ENCODE measurements around the gene ANKS1B.
A peak's percentile ranks its signal among the peaks of the same experiment; 100 is the strongest.

The ANKS1B gene

GRCh38 chr12:99766408-99766807 is 218.3 kb downstream of the ANKS1B start:
- no peaks in the 10 kb centered on the region for H3K36me3 Mint-ChIP-seq (ENCODE audit: low read depth)
- no peaks in the 10 kb centered on the region for H3K9me3 Mint-ChIP-seq
- H3K27me3 Mint-ChIP-seq (ENCODE audit: low read depth): no peaks in the 10 kb centered on the region
- no peak for TF ChIP-seq CTCF (IDR thresholded peaks at IDR 0.05; ENCODE audit: unreplicated experiment in 3 of 3)
- H3K4me3 Mint-ChIP-seq: no peak overlapping the region
- peaks cover 20% of the 10 kb centered on the region for H3K4me1 Mint-ChIP-seq
- H3K27ac Mint-ChIP-seq: peak overlapping the region in 1 of 3 experiments; percentile 92

- Mint-ChIP-seq H3K4me3 (no peak overlapping the region), H3K36me3 (ENCODE audit: low read depth) (no peaks in the 10 kb centered on the region), H3K9me3 (no peaks in the 10 kb centered on the region), H3K27me3 (ENCODE audit: low read depth) (peaks cover 6% of the 10 kb centered on the region), H3K27ac (peak overlapping the region in 2 of 3 experiments; percentile 89 to 92), H3K4me1 (peaks cover 20% of the 10 kb centered on the region)
- no peak for TF ChIP-seq CTCF (IDR thresholded peaks at IDR 0.05; ENCODE audit: unreplicated experiment in 3 of 3)
Observed at GRCh38 chr12:99765469-99766114, 219.1 kb downstream of the ANKS1B start.

GRCh38 chr12:99759444-99759843 is 225.3 kb downstream of the ANKS1B start:
- Mint-ChIP-seq H3K36me3 (ENCODE audit: low read depth) (no peaks in the 10 kb centered on the region), H3K9me3 (peaks cover under 1% of the 10 kb centered on the region), H3K27me3 (ENCODE audit: low read depth) (peaks cover 6% of the 10 kb centered on the region), H3K27ac (no peak overlapping the region), H3K4me3 (no peak overlapping the region), H3K4me1 (no peaks in the 10 kb centered on the region)
- no peak for TF ChIP-seq CTCF (IDR thresholded peaks at IDR 0.05; ENCODE audit: unreplicated experiment in 3 of 3)

GRCh38 chr12:99758997-99759396 is 225.7 kb downstream of the ANKS1B start:
- TF ChIP-seq CTCF (IDR thresholded peaks at IDR 0.05; ENCODE audit: unreplicated experiment in 3 of 3): no peak
- H3K36me3 Mint-ChIP-seq (ENCODE audit: low read depth): no peaks in the 10 kb centered on the region
- peaks cover 6% of the 10 kb centered on the region for H3K27me3 Mint-ChIP-seq (ENCODE audit: low read depth)
- H3K27ac Mint-ChIP-seq: no peak overlapping the region
- no peak overlapping the region for H3K4me3 Mint-ChIP-seq
- H3K4me1 Mint-ChIP-seq: no peaks in the 10 kb centered on the region
- H3K9me3 Mint-ChIP-seq: peaks cover 5% of the 10 kb centered on the region

- no peak overlapping the region for H3K27ac Mint-ChIP-seq
- no peaks in the 10 kb centered on the region for H3K27me3 Mint-ChIP-seq (ENCODE audit: low read depth)
- no peak overlapping the region for H3K4me3 Mint-ChIP-seq
- H3K9me3 Mint-ChIP-seq: peaks cover 11% of the 10 kb centered on the region
- no peaks in the 10 kb centered on the region for H3K4me1 Mint-ChIP-seq
- no peaks in the 10 kb centered on the region for H3K36me3 Mint-ChIP-seq (ENCODE audit: low read depth)
- TF ChIP-seq CTCF (IDR thresholded peaks at IDR 0.05; ENCODE audit: unreplicated experiment in 3 of 3): no peak
Observed at GRCh38 chr12:99752740-99753139, 232.0 kb downstream of the ANKS1B start.

GRCh38 chr12:99746538-99746937 is 238.2 kb downstream of the ANKS1B start:
- no peaks in the 10 kb centered on the region for H3K27me3 Mint-ChIP-seq (ENCODE audit: low read depth)
- H3K36me3 Mint-ChIP-seq (ENCODE audit: low read depth): no peaks in the 10 kb centered on the region
- H3K4me1 Mint-ChIP-seq: no peaks in the 10 kb centered on the region
- no peak overlapping the region for H3K27ac Mint-ChIP-seq
- H3K4me3 Mint-ChIP-seq: no peak overlapping the region
- no peaks in the 10 kb centered on the region for H3K9me3 Mint-ChIP-seq
- no peak for TF ChIP-seq CTCF (IDR thresholded peaks at IDR 0.05; ENCODE audit: unreplicated experiment in 3 of 3)
